Progenitor cell of endocrine pancreas (in vitro differentiated cells): Measurements from ENCODE around the gene PARP14. TPM values are rescaled to one million over a fixed set of nuclear protein-coding genes. Genes with fewer than 3 reads are reported as not detected.

Experiments used
- DNase-seq: peaks from one replicate; pipeline ENCODE4 v3.0.0; 2021; ENCODE audit warnings: low spot score; ENCODE audit not compliant: unreplicated experiment
- H3K27ac Mint-ChIP-seq: 2 replicates; pipeline ENCODE4 v1.8.0; 2021; ENCODE audit warnings: mild to moderate bottlenecking, moderate library complexity, mixed read lengths
- H3K27me3 Mint-ChIP-seq: 2 replicates; pipeline ENCODE4 v1.8.0; 2021; ENCODE audit warnings: mixed read lengths
- H3K36me3 Mint-ChIP-seq: 2 replicates; pipeline ENCODE4 v1.8.0; 2022; ENCODE audit warnings: mixed read lengths; ENCODE audit not compliant: insufficient read depth
- H3K4me1 Mint-ChIP-seq: 2 replicates; pipeline ENCODE4 v1.8.0; 2021; ENCODE audit warnings: low read depth, mixed read lengths
- H3K4me3 Mint-ChIP-seq: 2 replicates; pipeline ENCODE4 v1.8.0; 2021; ENCODE audit warnings: low read depth, mild to moderate bottlenecking, moderate library complexity, mixed read lengths
- H3K9me3 Mint-ChIP-seq: 2 replicates; pipeline ENCODE4 v1.8.0; 2021; ENCODE audit warnings: low read depth, mixed read lengths
- CTCF ChIP-seq: fragments of 200-600 bp; sonication (generic); IDR thresholded peaks from one replicate; pipeline ENCODE4 v1.5.0; 2021; ENCODE audit warnings: antibody characterized with exemption, mild to moderate bottlenecking; ENCODE audit not compliant: unreplicated experiment
- total RNA-seq: library from RNA; stranded (reverse); gene quantifications from 2 replicates; pipeline ENCODE4 v1.2.1, GENCODE V29; 2021

PARP14 gene
- total RNA-seq, 1 donor from 2014 or later: 20.0 TPM

- Mint-ChIP-seq H3K4me1 (no peaks in the 10 kb centered on the region), H3K27me3 (no peaks in the 10 kb centered on the region), H3K4me3 (no peak overlapping the region), H3K27ac (no peak overlapping the region), H3K36me3 (peaks cover 8% of the 10 kb centered on the region), H3K9me3 (no peaks in the 10 kb centered on the region)
- no peak for TF ChIP-seq CTCF
- no peak for DNase-seq
Observed at GRCh38 chr3:122687298-122687697, 6.7 kb downstream of the PARP14 start.

DNA sequence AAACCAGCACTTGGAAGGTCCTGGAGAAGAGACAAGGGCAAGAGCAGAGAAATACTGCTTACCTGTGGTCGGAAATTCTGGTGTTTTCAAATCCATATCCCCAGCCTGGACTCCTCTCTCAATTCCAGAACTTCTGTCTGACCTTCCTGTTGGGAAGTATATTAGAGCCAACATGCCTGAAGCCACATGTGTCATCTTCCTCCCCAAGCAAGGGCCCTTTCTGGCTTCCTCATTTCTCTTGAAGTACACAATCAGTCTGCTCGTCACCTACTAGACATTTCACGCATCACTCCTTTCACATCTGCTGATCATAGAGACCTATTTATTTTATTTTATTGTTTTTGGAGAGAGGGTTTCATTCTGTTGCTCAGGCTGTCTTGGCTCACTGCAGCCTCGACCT, 8.4 kb downstream of the PARP14 start:
- H3K27me3 Mint-ChIP-seq: no peaks in the 10 kb centered on the region
- H3K4me1 Mint-ChIP-seq: peaks cover 2% of the 10 kb centered on the region
- no peaks in the 10 kb centered on the region for H3K9me3 Mint-ChIP-seq
- DNase-seq: no peak
- TF ChIP-seq CTCF: no peak
- no peak overlapping the region for H3K4me3 Mint-ChIP-seq
- no peak overlapping the region for H3K27ac Mint-ChIP-seq
- peaks cover 8% of the 10 kb centered on the region for H3K36me3 Mint-ChIP-seq

GRCh38 chr3:122689587-122689986, 8.9 kb downstream of the PARP14 start:
- H3K27me3 Mint-ChIP-seq: no peaks in the 10 kb centered on the region
- no peak for DNase-seq
- no peak overlapping the region for H3K27ac Mint-ChIP-seq
- H3K4me1 Mint-ChIP-seq: peaks cover 2% of the 10 kb centered on the region
- peaks cover 8% of the 10 kb centered on the region for H3K36me3 Mint-ChIP-seq
- no peak for TF ChIP-seq CTCF
- H3K9me3 Mint-ChIP-seq: no peaks in the 10 kb centered on the region
- H3K4me3 Mint-ChIP-seq: no peak overlapping the region

DNA sequence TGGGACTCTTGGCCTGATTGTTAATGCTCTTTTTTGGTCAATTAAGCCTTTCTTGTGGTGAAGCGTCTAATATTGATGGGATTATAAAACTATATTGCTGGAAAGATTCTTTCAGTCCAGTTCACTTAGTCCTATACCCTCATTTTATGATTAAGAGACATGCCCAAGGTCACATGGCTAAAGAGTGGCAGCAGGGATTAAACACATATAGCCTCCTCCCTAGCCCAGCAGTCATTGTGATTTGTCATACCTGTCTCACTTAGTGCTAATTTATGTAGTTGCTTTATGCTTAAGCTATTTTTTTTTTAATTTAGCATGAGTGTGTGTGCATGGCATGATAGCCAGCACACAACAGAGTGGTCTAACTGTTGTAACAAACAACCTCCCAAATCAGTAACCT, 9.5 kb downstream of the PARP14 start:
- H3K4me1 Mint-ChIP-seq: peaks cover 2% of the 10 kb centered on the region
- no peak overlapping the region for H3K27ac Mint-ChIP-seq
- no peaks in the 10 kb centered on the region for H3K27me3 Mint-ChIP-seq
- DNase-seq: no peak
- H3K9me3 Mint-ChIP-seq: no peaks in the 10 kb centered on the region
- TF ChIP-seq CTCF: no peak
- H3K36me3 Mint-ChIP-seq: peaks cover 10% of the 10 kb centered on the region
- no peak overlapping the region for H3K4me3 Mint-ChIP-seq

GRCh38 chr3:122691195-122691594, 10.6 kb downstream of the PARP14 start:
- DNase-seq: no peak
- Mint-ChIP-seq H3K27me3 (no peaks in the 10 kb centered on the region), H3K36me3 (peaks cover 8% of the 10 kb centered on the region), H3K4me3 (no peak overlapping the region), H3K4me1 (peaks cover 2% of the 10 kb centered on the region), H3K9me3 (no peaks in the 10 kb centered on the region), H3K27ac (no peak overlapping the region)
- no peak for TF ChIP-seq CTCF

GRCh38 chr3:122692674-122693073, 12.0 kb downstream of the PARP14 start:
- Mint-ChIP-seq H3K4me3 (no peak overlapping the region), H3K9me3 (no peaks in the 10 kb centered on the region), H3K27ac (no peak overlapping the region), H3K27me3 (no peaks in the 10 kb centered on the region), H3K4me1 (peaks cover 2% of the 10 kb centered on the region), H3K36me3 (peaks cover 6% of the 10 kb centered on the region)
- no peak for TF ChIP-seq CTCF
- no peak for DNase-seq
